CMK (cell line): ENCODE results near the gene IL20RA.
"Not testable (repeated sequence)": the region's sequence is repeated elsewhere in the genome, so short reads cannot be mapped to it uniquely, and the experiment has no call there.

ENCODE experiments used
- DNase-seq: peaks from one replicate; pipeline ENCODE4 v3.0.0-alpha.2; 2010; ENCODE audit warnings: low read depth

Gene IL20RA

DNA sequence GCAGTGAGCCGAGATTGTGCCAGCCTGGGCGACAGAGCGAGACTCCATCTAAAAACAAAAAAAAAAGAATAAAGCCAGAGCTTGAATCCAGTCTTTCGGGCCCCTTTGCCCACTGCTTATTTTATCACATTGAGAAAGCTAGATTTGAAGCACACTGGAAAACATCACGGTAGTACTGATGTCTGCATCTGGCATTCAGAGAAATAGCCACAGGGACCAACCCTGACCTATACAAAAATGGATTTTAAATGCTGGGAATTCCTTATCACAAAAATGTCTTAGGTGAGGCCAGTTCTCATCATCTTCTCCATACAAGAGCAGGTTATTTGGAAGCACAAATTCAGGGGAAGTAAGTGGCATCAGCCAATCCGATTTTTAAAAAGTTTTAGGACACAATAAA lies 73.2 kb downstream of the IL20RA start:
- no peak for DNase-seq

GRCh38 chr6:136969930-136970329 lies 74.8 kb downstream of the IL20RA start:
- DNase-seq = no peak

DNA sequence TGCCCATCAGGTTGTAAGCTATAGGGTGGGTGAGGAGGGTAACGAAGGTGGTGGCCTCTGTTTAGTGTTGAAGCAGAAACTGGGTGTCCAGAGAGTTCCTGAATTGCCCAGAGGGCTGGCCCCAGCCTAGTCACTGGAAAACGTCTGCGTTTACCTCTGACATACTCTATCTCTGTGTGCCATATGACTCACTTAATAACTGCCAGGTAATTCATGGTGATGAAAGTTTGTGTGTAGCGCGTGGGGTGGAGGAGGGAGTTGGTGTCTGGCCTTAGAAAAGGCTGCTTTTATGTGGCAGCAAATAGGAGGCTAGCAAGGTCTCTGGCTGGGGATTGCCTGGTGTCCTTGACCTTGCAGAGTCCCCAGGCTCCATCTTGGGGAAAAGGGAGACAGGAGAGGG lies 75.3 kb downstream of the IL20RA start:
- DNase-seq = no peak

- DNase-seq = no peak
Observed at GRCh38 chr6:136968837-136969236, 75.9 kb downstream of the IL20RA start.

- DNase-seq = no peak
Observed at GRCh38 chr6:136967876-136968752, 76.7 kb downstream of the IL20RA start.

GRCh38 chr6:136964398-136964797 lies 80.4 kb downstream of the IL20RA start:
- DNase-seq = no peak

DNA sequence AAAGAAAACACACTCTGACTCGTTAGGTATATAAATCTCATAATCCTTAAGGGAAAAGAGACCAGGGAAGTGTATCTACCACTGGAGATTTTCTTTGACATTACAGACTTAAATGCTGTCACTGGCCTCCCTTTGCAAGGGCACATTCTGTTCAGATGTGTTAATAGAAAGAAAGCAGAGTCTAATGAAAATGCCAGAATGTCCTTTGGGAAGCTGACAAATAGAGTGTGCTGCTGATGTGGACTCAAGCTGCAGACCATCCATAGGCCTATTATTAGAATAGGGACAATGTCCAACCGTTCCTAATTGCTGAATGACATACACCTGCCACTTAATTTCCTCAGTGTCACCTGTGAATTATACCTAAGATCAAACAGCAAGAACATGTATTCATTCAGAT lies 81.5 kb downstream of the IL20RA start:
- no peak for DNase-seq

DNA sequence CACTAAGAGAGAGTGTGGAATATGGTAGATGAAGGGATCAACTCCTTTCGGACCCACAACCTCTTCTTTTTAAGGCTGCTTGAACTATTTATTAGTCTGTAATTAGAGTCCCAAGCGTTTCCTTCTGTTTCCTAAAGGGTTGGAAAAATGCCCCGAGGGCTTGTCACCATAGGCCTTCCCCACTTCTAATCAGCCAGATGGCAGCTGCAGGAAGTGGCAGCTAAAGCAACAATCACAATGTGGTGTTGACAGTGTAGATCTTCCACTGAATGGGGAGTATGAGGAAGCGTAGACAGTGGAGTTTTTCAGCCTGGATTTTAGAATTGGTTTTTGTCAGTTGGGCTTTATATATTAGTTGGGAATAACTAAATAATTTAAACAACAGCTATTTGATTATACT lies 82.1 kb downstream of the IL20RA start:
- DNase-seq = peak; percentile 63

GRCh38 chr6:136961848-136962247 lies 82.9 kb downstream of the IL20RA start:
- DNase-seq = no peak

GRCh38 chr6:136960781-136961180 lies 84.0 kb downstream of the IL20RA start:
- DNase-seq = no peak

DNA sequence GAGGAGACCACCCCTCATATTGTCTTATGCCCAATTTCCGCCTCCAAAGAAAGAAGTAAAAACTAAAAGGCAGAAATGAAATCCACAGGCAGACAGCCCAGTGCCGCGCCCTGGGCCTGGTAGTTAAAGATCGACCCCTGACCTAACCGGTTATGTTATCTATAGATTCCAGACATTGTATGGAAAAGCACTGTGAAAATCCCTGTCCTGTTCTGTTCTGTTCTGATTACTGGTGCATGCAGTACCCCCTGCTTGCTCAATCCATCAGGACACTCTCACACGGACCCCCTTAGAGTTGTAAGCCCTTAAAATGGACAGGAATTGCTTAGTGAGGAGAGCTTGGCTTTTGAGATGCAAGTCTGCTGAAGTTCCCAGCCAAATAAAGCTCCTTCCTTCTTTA lies 84.8 kb downstream of the IL20RA start:
- not testable (repeated sequence) for DNase-seq

- DNase-seq = no peak
Observed at GRCh38 chr6:136959471-136959891, 85.3 kb downstream of the IL20RA start.

DNA sequence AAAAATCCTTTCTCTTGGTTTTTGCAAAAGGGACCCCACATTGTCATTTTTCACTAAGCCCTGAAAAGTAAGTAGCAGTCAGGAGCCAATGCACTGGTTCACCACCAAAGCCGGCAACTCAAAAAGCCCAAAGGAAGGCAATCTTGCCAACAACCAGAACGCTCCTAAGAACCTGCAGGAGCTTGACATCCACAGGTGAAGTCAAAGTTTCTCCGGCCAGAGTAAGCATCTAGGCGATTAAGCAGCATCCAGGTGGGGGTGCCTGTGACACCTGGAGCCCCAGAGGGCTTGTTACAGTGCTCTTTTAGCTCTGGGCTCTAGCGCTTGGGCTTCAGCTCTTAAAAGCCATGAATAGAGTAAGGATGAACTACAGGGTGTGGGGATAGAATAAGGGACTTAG lies 86.6 kb downstream of the IL20RA start:
- DNase-seq = no peak

DNA sequence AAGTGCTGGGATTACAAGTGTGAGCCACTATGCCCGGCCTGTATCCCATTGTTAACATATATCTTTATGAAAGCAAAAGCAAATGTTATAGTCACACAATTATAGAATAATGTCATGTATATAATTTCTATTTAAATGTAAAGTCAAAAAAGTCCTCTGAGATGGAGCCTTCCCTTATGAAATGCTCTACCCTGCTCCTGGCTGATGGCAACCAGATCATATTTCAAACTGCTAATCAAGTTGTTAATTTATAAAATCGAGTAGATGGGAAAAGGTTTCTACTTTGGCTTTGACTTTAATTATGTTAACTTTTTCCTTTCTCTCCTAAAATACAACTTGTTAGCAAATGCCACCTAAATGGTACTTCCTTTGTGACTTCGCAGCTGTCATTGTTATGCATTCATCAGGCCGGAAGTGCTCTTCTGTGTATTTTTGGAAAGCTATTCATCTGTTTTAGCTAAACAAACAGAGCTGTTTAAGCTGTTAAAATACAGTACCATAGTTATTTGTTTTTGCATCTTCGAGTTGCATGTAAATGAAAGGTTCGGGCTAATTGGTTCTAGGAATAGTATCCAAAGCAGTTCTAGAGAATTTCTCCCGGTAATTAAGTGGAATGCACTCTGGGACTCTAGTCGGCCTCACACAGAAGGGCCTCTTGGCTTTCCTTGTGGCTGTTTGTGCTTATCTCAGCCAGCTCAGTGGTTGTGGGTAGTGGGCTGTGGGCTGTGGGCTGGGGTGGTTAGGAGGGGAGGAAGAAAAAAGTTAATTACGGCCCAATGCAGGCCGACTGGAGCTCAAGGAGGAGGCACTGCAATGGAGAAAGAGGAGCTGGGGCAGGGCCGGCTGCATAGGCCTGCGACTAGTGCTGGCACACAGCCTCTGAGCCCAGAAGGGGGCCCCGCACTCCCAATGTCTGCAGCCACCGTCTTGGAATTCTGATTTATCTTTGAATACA lies 87.9 kb downstream of the IL20RA start:
- peak; percentile 81 for DNase-seq

DNA sequence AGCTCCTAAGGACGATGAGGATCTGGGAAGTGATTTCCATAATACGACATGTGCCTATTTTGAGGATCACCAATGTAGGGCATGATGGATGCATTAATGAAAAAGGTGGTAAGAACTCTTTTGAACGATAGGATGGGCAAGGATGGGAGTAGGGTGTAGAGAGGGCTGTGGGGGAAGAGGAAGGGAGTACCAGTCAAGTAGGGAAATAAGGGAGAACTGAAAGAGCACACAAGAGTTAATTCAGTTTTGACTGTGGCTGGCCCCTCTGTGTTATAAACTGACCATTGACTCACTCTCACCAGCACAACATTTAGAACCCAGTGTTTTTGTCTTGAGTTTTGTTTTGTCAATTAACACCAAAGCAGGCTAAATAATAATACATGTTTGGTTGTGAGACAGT lies 89.6 kb downstream of the IL20RA start:
- no peak for DNase-seq

DNA sequence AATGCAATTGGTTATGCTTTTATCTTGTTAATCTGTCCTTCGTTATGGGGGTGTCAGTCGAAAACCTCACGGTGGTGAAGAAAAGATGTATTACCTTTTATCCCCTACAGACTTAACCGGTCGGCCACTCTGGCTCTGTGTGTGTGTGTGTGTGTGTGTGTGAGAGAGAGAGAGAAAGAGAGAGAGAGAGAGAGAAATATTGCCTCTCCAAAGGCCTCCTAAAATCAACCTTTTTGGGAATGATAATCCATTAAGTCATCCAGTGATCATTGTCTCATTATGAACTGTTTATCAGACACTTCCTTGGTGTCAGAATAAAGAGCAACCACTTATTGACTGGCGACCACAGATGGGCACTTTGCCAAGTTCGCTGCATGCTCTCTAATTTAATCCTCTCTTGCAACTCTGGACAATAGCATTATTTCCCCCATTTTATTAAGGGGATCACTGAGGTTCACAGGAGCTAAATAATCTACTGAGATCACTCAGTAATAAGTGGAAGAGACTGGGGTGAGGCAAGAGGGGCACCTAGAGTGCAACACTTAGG lies 92.0 kb downstream of the IL20RA start:
- no peak for DNase-seq

DNA sequence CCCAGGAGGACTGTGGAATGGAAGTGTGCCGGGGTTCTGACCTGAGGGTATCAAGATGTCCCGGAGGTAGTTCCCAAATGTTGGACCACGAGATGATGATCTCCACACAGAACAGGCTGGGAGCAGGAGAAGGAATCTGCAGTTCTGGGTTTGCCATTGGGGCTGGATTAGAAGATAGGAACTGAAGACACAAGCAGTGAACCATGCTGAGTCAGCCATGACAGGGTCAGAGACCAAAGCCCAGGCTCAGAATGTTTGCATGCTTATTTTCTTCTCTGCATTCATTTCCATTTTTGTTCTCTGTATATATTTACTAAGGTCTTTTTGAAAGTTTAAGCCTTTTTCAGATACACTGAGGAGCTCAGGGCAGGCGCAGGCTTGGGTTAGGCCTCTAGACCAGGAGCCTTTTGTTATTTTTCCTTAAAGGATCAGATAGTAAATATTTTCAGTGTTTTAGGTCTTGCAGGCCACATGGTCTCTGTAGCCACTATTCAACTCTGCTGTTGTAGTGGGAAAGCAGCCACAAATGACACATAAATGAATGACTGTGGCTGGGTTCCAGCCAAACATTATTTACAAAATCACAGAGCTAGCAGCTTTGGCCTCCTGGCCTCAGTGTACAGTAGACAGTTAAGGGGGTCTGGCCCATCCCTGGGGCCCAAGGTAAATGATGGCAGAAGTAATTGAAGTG lies 94.2 kb downstream of the IL20RA start:
- DNase-seq = no peak
